ENCODE measurements around the gene LCE2C. TPM values are rescaled to one million over a fixed set of nuclear protein-coding genes. Genes with fewer than 3 reads are reported as not detected.

LCE2C gene
- total and polyA plus RNA-seq, 2 donors (not counting 1 experiment from before 2014, with no cell fraction given): 1.5 TPM; not detected in 1

- H3K27ac ChIP-seq (ENCODE audit: insufficient read depth, low read length): no peak overlapping the region
- no peak overlapping the region for H2AFZ ChIP-seq (ENCODE audit: low read length)
Measured at GRCh38 chr1:152640351-152640750, 34.7 kb upstream of the LCE2C start.

GRCh38 chr1:152643945-152644344 is 31.1 kb upstream of the LCE2C start:
- Histone ChIP-seq H3K9me3 (ENCODE audit: control insufficient read depth, insufficient read depth, low read depth, low read length) (no peaks in the 10 kb centered on the region), H3K27ac (ENCODE audit: insufficient read depth, low read length) (no peak overlapping the region), H2AFZ (ENCODE audit: low read length) (no peak overlapping the region), H3K4me3 (replicated peaks in 1 of 4; ENCODE audit: control extremely low read depth in 1 of 4, insufficient read depth in 1 of 4, low read depth in 3 of 4, low read length in 4 of 4) (no peak overlapping the region), H4K20me1 (ENCODE audit: control insufficient read depth, extremely low read depth, insufficient read depth, low read length) (no peaks in the 10 kb centered on the region), H3K4me2 (ENCODE audit: extremely low read depth, insufficient read depth, low read length) (no peak overlapping the region), H3K36me3 (ENCODE audit: control insufficient read depth, insufficient read depth, low read length) (no peaks in the 10 kb centered on the region), H3K4me1 (ENCODE audit: control insufficient read depth, extremely low read depth, insufficient read depth, low read length) (peaks cover 2% of the 10 kb centered on the region), H3K9ac (ENCODE audit: insufficient read depth, low read length) (no peak overlapping the region), H3K79me2 (ENCODE audit: control insufficient read depth, insufficient read depth, low read length) (no peaks in the 10 kb centered on the region), H3K27me3 (ENCODE audit: control insufficient read depth, insufficient read depth, low read length) (no peaks in the 10 kb centered on the region)
- no peak for DNase-seq (ENCODE audit: low read depth in 2 of 2)
- no peak for TF ChIP-seq EZH2 (IDR thresholded peaks at IDR 0.05; ENCODE audit: low read length, missing control alignments)

More at GRCh38 chr1:152640351-152640750, 34.7 kb upstream of the LCE2C start:
- H3K4me2 ChIP-seq (ENCODE audit: extremely low read depth, insufficient read depth, low read length): no peak overlapping the region
- no peak for DNase-seq (ENCODE audit: low read depth in 2 of 2)
- H3K9ac ChIP-seq (ENCODE audit: insufficient read depth, low read length): no peak overlapping the region
- no peaks in the 10 kb centered on the region for H3K9me3 ChIP-seq (ENCODE audit: control insufficient read depth, insufficient read depth, low read depth, low read length)
- H3K79me2 ChIP-seq (ENCODE audit: control insufficient read depth, insufficient read depth, low read length): no peaks in the 10 kb centered on the region
- no peaks in the 10 kb centered on the region for H3K27me3 ChIP-seq (ENCODE audit: control insufficient read depth, insufficient read depth, low read length)
- H3K36me3 ChIP-seq (ENCODE audit: control insufficient read depth, insufficient read depth, low read length): no peaks in the 10 kb centered on the region
- H3K4me1 ChIP-seq (ENCODE audit: control insufficient read depth, extremely low read depth, insufficient read depth, low read length): no peaks in the 10 kb centered on the region
- no peak overlapping the region for H3K4me3 ChIP-seq (replicated peaks in 1 of 4; ENCODE audit: control extremely low read depth in 1 of 4, insufficient read depth in 1 of 4, low read depth in 3 of 4, low read length in 4 of 4)
- TF ChIP-seq CTCF (conservative IDR thresholded peaks at IDR 0.05 in 1 of 2, IDR thresholded peaks at IDR 0.05 in 1 of 2; ENCODE audit: low read depth in 1 of 2, low read length in 2 of 2): no peak
- TF ChIP-seq EZH2 (IDR thresholded peaks at IDR 0.05; ENCODE audit: low read length, missing control alignments): no peak
- no peaks in the 10 kb centered on the region for H4K20me1 ChIP-seq (ENCODE audit: control insufficient read depth, extremely low read depth, insufficient read depth, low read length)

- Histone ChIP-seq H3K79me2 (ENCODE audit: control insufficient read depth, insufficient read depth, low read length) (no peaks in the 10 kb centered on the region), H2AFZ (ENCODE audit: low read length) (no peak overlapping the region), H3K27ac (ENCODE audit: insufficient read depth, low read length) (no peak overlapping the region), H3K4me3 (replicated peaks in 1 of 4; ENCODE audit: control extremely low read depth in 1 of 4, insufficient read depth in 1 of 4, low read depth in 3 of 4, low read length in 4 of 4) (no peak overlapping the region), H3K27me3 (ENCODE audit: control insufficient read depth, insufficient read depth, low read length) (no peaks in the 10 kb centered on the region), H3K9ac (ENCODE audit: insufficient read depth, low read length) (no peak overlapping the region), H3K4me2 (ENCODE audit: extremely low read depth, insufficient read depth, low read length) (no peak overlapping the region), H4K20me1 (ENCODE audit: control insufficient read depth, extremely low read depth, insufficient read depth, low read length) (no peaks in the 10 kb centered on the region), H3K9me3 (ENCODE audit: control insufficient read depth, insufficient read depth, low read depth, low read length) (no peaks in the 10 kb centered on the region), H3K4me1 (ENCODE audit: control insufficient read depth, extremely low read depth, insufficient read depth, low read length) (peaks cover 2% of the 10 kb centered on the region), H3K36me3 (ENCODE audit: control insufficient read depth, insufficient read depth, low read length) (no peaks in the 10 kb centered on the region)
- TF ChIP-seq CTCF (conservative IDR thresholded peaks at IDR 0.05 in 1 of 2, IDR thresholded peaks at IDR 0.05 in 1 of 2; ENCODE audit: low read depth in 1 of 2, low read length in 2 of 2) (no peak), EZH2 (IDR thresholded peaks at IDR 0.05; ENCODE audit: low read length, missing control alignments) (no peak)
- DNase-seq (ENCODE audit: low read depth in 2 of 2): no peak
Measured at GRCh38 chr1:152645146-152645545, 29.9 kb upstream of the LCE2C start.
